GM18498 (cell line): Measurements from ENCODE around the gene RAB3GAP2.
"Not testable (repeated sequence)": the region's sequence is repeated elsewhere in the genome, so short reads cannot be mapped to it uniquely, and the experiment has no call there.

Source experiments
- ATAC-seq: cut with Tn5 transposase; IDR thresholded peaks from one replicate; pipeline ENCODE4 v1.9.1; 2021; ENCODE audit warnings: mild to moderate bottlenecking, moderate library complexity; ENCODE audit not compliant: unreplicated experiment

Gene RAB3GAP2

GRCh38 chr1:220156620-220157146, 115.6 kb downstream of the RAB3GAP2 start:
- ATAC-seq: no peak

GRCh38 chr1:220153147-220153546, 119.1 kb downstream of the RAB3GAP2 start:
- no peak for ATAC-seq

- no peak for ATAC-seq
These were observed 120.8 kb downstream of the RAB3GAP2 start for GRCh38 chr1:220151454-220151853.

- ATAC-seq: peak; percentile 39
These were observed 122.5 kb downstream of the RAB3GAP2 start for GRCh38 chr1:220149742-220150141.

- no peak for ATAC-seq
These were observed 128.2 kb downstream of the RAB3GAP2 start for GRCh38 chr1:220144051-220144450.

GRCh38 chr1:220139966-220140365, 132.3 kb downstream of the RAB3GAP2 start:
- ATAC-seq: no peak

- no peak for ATAC-seq
These were observed 135.1 kb downstream of the RAB3GAP2 start for GRCh38 chr1:220137019-220137786.

GRCh38 chr1:220135755-220136154, 136.5 kb downstream of the RAB3GAP2 start:
- ATAC-seq: no peak

- no peak for ATAC-seq
These were observed 142.6 kb downstream of the RAB3GAP2 start for GRCh38 chr1:220129479-220130210.

- peak; percentile 52 for ATAC-seq
These were observed 145.2 kb downstream of the RAB3GAP2 start for GRCh38 chr1:220127076-220127475.

GRCh38 chr1:220124542-220124941, 147.7 kb downstream of the RAB3GAP2 start:
- ATAC-seq: no peak

GRCh38 chr1:220123889-220124288, 148.4 kb downstream of the RAB3GAP2 start:
- ATAC-seq: no peak

- ATAC-seq: no peak
These were observed 149.2 kb downstream of the RAB3GAP2 start for GRCh38 chr1:220123066-220123465.

- ATAC-seq: no peak
These were observed 150.3 kb downstream of the RAB3GAP2 start for GRCh38 chr1:220121791-220122530.

GRCh38 chr1:220119043-220119512, 153.2 kb downstream of the RAB3GAP2 start:
- no peak for ATAC-seq

- ATAC-seq: peak; percentile 76
These were observed 159.0 kb downstream of the RAB3GAP2 start for GRCh38 chr1:220113136-220113695.

GRCh38 chr1:220112600-220112999, 159.7 kb downstream of the RAB3GAP2 start:
- not testable (repeated sequence) for ATAC-seq

- not testable (repeated sequence) for ATAC-seq
These were observed 161.8 kb downstream of the RAB3GAP2 start for GRCh38 chr1:220110473-220110872.

- ATAC-seq: no peak
These were observed 172.4 kb downstream of the RAB3GAP2 start for GRCh38 chr1:220099826-220100225.
